Ramos (cell line): ENCODE data around the gene CYP1A1.

Experiments
- in situ Hi-C: fragments of 300-500 bp; cut with MboI; formaldehyde crosslinking; loops from one replicate; pipeline ENCODE4 v1.14.3; 2022; ENCODE audit warnings: low sequenced_read_pairs; ENCODE audit not compliant: unreplicated experiment

Gene CYP1A1

GRCh38 chr15:74725225-74725774 is at the start of gene CYP1A1:
Gene CYP1A1 (minus strand): TSS chr15:74725528. CDS start chr15:74723097, 2,431 bp downstream.
- in situ Hi-C loops: no loop called here

- in situ Hi-C loops: no loop called here
These were observed 48.5 kb upstream of the CYP1A1 start for GRCh38 chr15:74773731-74774252.

GRCh38 chr15:74773329-74773728 is 48.0 kb upstream of the CYP1A1 start:
- in situ Hi-C loops: no loop called here

- in situ Hi-C loops: no loop called here
These were observed 45.0 kb upstream of the CYP1A1 start for GRCh38 chr15:74770211-74770903.

GRCh38 chr15:74769463-74770025 is 44.2 kb upstream of the CYP1A1 start:
- in situ Hi-C loops: loop anchor here (5.0 kb wide), 2 partner anchors 132 to 392 kb away; no protein-coding TSS in a partner anchor

- in situ Hi-C loops: loop anchor here (5.0 kb wide), 2 partner anchors 132 to 392 kb away; no protein-coding TSS in a partner anchor
These were observed 43.5 kb upstream of the CYP1A1 start for GRCh38 chr15:74768771-74769342.

- in situ Hi-C loops: loop anchor here (5.0 kb wide), 2 partner anchors 131 to 391 kb away; no protein-coding TSS in a partner anchor
These were observed 42.9 kb upstream of the CYP1A1 start for GRCh38 chr15:74768099-74768770.

- in situ Hi-C loops: loop anchor here (5.0 kb wide), 2 partner anchors 130 to 390 kb away; no protein-coding TSS in a partner anchor
These were observed 42.1 kb upstream of the CYP1A1 start for GRCh38 chr15:74767167-74768098.

GRCh38 chr15:74763416-74763815 is 38.1 kb upstream of the CYP1A1 start:
- in situ Hi-C loops: no loop called here

- in situ Hi-C loops: no loop called here
These were observed 37.4 kb upstream of the CYP1A1 start for GRCh38 chr15:74762791-74763150.

GRCh38 chr15:74758736-74759135 is 33.4 kb upstream of the CYP1A1 start:
- in situ Hi-C loops: no loop called here

- in situ Hi-C loops: no loop called here
These were observed 29.4 kb upstream of the CYP1A1 start for GRCh38 chr15:74754593-74755215.

- in situ Hi-C loops: no loop called here
These were observed 27.2 kb upstream of the CYP1A1 start for GRCh38 chr15:74752531-74752930.

- in situ Hi-C loops: no loop called here
These were observed 26.7 kb upstream of the CYP1A1 start for GRCh38 chr15:74752011-74752410.

- in situ Hi-C loops: no loop called here
These were observed 25.4 kb upstream of the CYP1A1 start for GRCh38 chr15:74750751-74751150.

GRCh38 chr15:74749832-74750231 is 24.5 kb upstream of the CYP1A1 start:
- in situ Hi-C loops: no loop called here

GRCh38 chr15:74748322-74748946 is 23.1 kb upstream of the CYP1A1 start, which contains the start of gene CYP1A2:
Gene CYP1A2 (plus strand): TSS chr15:74748845. CDS start chr15:74749739, 894 bp downstream.
- in situ Hi-C loops: no loop called here

- in situ Hi-C loops: no loop called here
These were observed 21.1 kb upstream of the CYP1A1 start for GRCh38 chr15:74746389-74746788.
